ENCODE results near the gene MSL3. TPM values are rescaled to one million over a fixed set of nuclear protein-coding genes. Genes with fewer than 3 reads are reported as not detected.

Gene MSL3
- total and polyA plus RNA-seq, 2 of the 13 experiments (the other 11 are each of a cell fraction or from before 2014, with no cell fraction given): 7.6 to 10.2 TPM

GRCh38 chrX:11784543-11784942 lies 26.5 kb downstream of the MSL3 start:
- 0% methylated on average over 1 of the region's 1 CpG for WGBS (ENCODE audit: low lambda C conversion rate)

More at GRCh38 chrX:11784543-11784942, 26.5 kb downstream of the MSL3 start:
- ChIA-PET CTCF (ENCODE audit: low intra/inter-chr PET ratio, low total read pairs) (no interaction called here), POLR2A (no interaction called here)
- no TSS peak for BruUV-seq (replicated peaks)
- H3K4me1 ChIP-seq (ENCODE audit: insufficient read depth, low read length): no peaks in the 10 kb centered on the region
- no peak for ATAC-seq
- no peak overlapping the region for H2AFZ ChIP-seq (ENCODE audit: low read length)
- no peak for FAIRE-seq
- H3K9ac ChIP-seq (ENCODE audit: insufficient read depth, low read depth, low read length): no peak overlapping the region
- no peaks in the 10 kb centered on the region for H3K9me3 ChIP-seq (ENCODE audit: low read length)
- no peak overlapping the region for H3K4me3 ChIP-seq (replicated peaks in 1 of 3; ENCODE audit: insufficient read depth in 1 of 3, low read depth in 2 of 3, low read length in 3 of 3)
- no peak overlapping the region for H3K27ac ChIP-seq (ENCODE audit: extremely low read length, insufficient read depth, low read length)
- no peaks in the 10 kb centered on the region for H4K20me1 ChIP-seq (ENCODE audit: insufficient read depth, low read length)
- in situ Hi-C loops (cut with HindIII; ENCODE audit: extremely low pct_ligation_motif_present, low pct_unique_long_range_greater_than_20kb): no loop called here
- no peak for TF ChIP-seq JUNB (CRISPR knock-in tag; IDR thresholded peaks at IDR 0.05; ENCODE audit: borderline replicate concordance)
- no peak for TF ChIP-seq ZNF460 (CRISPR knock-in tag; IDR thresholded peaks at IDR 0.05; ENCODE audit: borderline replicate concordance)
- no peak for TF ChIP-seq ZNF318 (CRISPR knock-in tag; IDR thresholded peaks at IDR 0.05)
- no peaks in the 10 kb centered on the region for H3K36me3 ChIP-seq (replicated peaks in 1 of 2; ENCODE audit: control insufficient read depth in 1 of 2, insufficient read depth in 2 of 2, low read length in 2 of 2)
- intact Hi-C loops (cut with micrococcal nuclease; ENCODE audit: unreplicated experiment): no loop called here
- H3K4me2 ChIP-seq (ENCODE audit: low read depth, low read length): no peak overlapping the region
- no peaks in the 10 kb centered on the region for H3K79me2 ChIP-seq (ENCODE audit: insufficient read depth, low read length)
- no peaks in the 10 kb centered on the region for H3K27me3 ChIP-seq (ENCODE audit: control insufficient read depth in 1 of 2, insufficient read depth in 2 of 2, low read length in 2 of 2)
- DNase-seq (ENCODE audit: low spot score): no peak
